A673 (cell line): ENCODE measurements around the gene RTN4. TPM values are rescaled to one million over a fixed set of nuclear protein-coding genes. Genes with fewer than 3 reads are reported as not detected.
A peak's percentile ranks its signal among the peaks of the same experiment; 100 is the strongest.

ENCODE experiments used
- BruUV-seq: library from RNA; stranded (reverse); fragments of 400-500 nt; replicated peaks from 2 replicates; lab custom pipeline; 2021; lab: Mats Ljungman, UMichigan
- CTCF ChIA-PET: fragments of 300-600 bp; sonication (Branson Sonifier 250); formaldehyde crosslinking; loops from one replicate; lab custom pipeline; 2022; ENCODE audit warnings: antibody characterized with exemption; lab: Charles Lee
- POLR2A ChIA-PET: fragments of 300-600 bp; sonication (Branson Sonifier 250); formaldehyde crosslinking; loops from one replicate; lab custom pipeline; 2022; ENCODE audit warnings: antibody characterized with exemption; ENCODE audit not compliant: low non-redundant PET; lab: Charles Lee
- DNase-seq: peaks from one replicate; pipeline ENCODE4 v3.0.0-alpha.2; 2015; ENCODE audit warnings: low spot score
- H3K27ac ChIP-seq: fragments of 200-600 bp; sonication (generic); 2 replicates; pipeline ENCODE4 v1.5.1; 2016; ENCODE audit warnings: mixed run types, low read depth, mild to moderate bottlenecking, mixed read lengths, antibody characterized with exemption, low read length; ENCODE audit not compliant: poor library complexity, severe bottlenecking
- H3K27me3 ChIP-seq: fragments of 200-600 bp; sonication (generic); replicated peaks from 2 replicates; pipeline ENCODE4 v1.6.1; 2017; ENCODE audit warnings: mixed run types, low read depth, mild to moderate bottlenecking, mixed read lengths, antibody characterized with exemption, low read length; ENCODE audit not compliant: insufficient read depth, poor library complexity
- H3K36me3 ChIP-seq: fragments of 200-600 bp; sonication (generic); 2 replicates; pipeline ENCODE4 v1.6.1; 2016; ENCODE audit warnings: mixed run types, mild to moderate bottlenecking, mixed read lengths, antibody characterized with exemption, low read length; ENCODE audit not compliant: insufficient read depth, poor library complexity, severe bottlenecking
- H3K4me1 ChIP-seq: fragments of 200-600 bp; sonication (generic); 2 replicates; pipeline ENCODE4 v1.6.1; 2017; ENCODE audit warnings: mixed run types, mild to moderate bottlenecking, mixed read lengths, antibody characterized with exemption, low read length; ENCODE audit not compliant: insufficient read depth, poor library complexity, severe bottlenecking
- H3K4me3 ChIP-seq: fragments of 200-600 bp; sonication (generic); 2 replicates; pipeline ENCODE4 v1.5.1; 2016; ENCODE audit warnings: low read depth, mixed run types, mild to moderate bottlenecking, mixed read lengths, low read length; ENCODE audit not compliant: poor library complexity, severe bottlenecking
- H3K9me3 ChIP-seq: fragments of 200-600 bp; sonication (generic); 2 replicates; pipeline ENCODE4 v1.6.1; 2016; ENCODE audit warnings: mixed run types, low read depth, mild to moderate bottlenecking, mixed read lengths, antibody characterized with exemption, low read length; ENCODE audit not compliant: poor library complexity, severe bottlenecking
- CTCF ChIP-seq: fragments of 300-800, 200-600 bp; sonication (generic); conservative IDR thresholded peaks from 2 replicates; pipeline ENCODE4 v1.5.1; 2017; ENCODE audit warnings: low read depth, mild to moderate bottlenecking, antibody characterized with exemption, low read length, moderate library complexity, mixed read lengths
- EZH2 ChIP-seq: fragments of 200-600 bp; sonication (generic); IDR thresholded peaks from 2 replicates; pipeline ENCODE4 v1.6.1; 2017; ENCODE audit warnings: borderline replicate concordance, low read depth, mild to moderate bottlenecking, mixed read lengths, antibody characterized with exemption, low read length; ENCODE audit not compliant: poor library complexity, severe bottlenecking
- intact Hi-C: fragments of 100-400 bp; cut with micrococcal nuclease; formaldehyde crosslinking; loops from one replicate; pipeline ENCODE4 v1.10.0; 2022; ENCODE audit not compliant: unreplicated experiment
- total RNA-seq: library from RNA; stranded (reverse); gene quantifications from 2 replicates; pipeline ENCODE4 v1.2.3, GENCODE V29; 2021

Gene RTN4
- total RNA-seq, 1 experiment from 2014 or later: 275 TPM

GRCh38 chr2:55010915-55011314 lies 39.3 kb downstream of the RTN4 start:
- Histone ChIP-seq H3K9me3 (no peaks in the 10 kb centered on the region), H3K27ac (peak overlapping the region; percentile 20), H3K36me3 (no peaks in the 10 kb centered on the region), H3K4me3 (peak overlapping the region; percentile 38), H3K27me3 (no peaks in the 10 kb centered on the region), H3K4me1 (peaks cover 86% of the 10 kb centered on the region)
- ChIA-PET CTCF (interaction anchor here (0.7 kb wide), 1 partner anchor 38 kb away, joined by 4 read pairs; no protein-coding TSS in a partner anchor), POLR2A (no interaction called here)
- TF ChIP-seq CTCF: no peak
- no peak for TF ChIP-seq EZH2
- no peak for DNase-seq
- no TSS peak for BruUV-seq
- intact Hi-C loops: loop anchor here (2.0 to 10.0 kb wide), 2 partner anchors 112 to 286 kb away; partner anchors contain the start of gene EML6

- Histone ChIP-seq H3K27me3 (no peaks in the 10 kb centered on the region), H3K36me3 (no peaks in the 10 kb centered on the region), H3K4me1 (peaks cover 94% of the 10 kb centered on the region), H3K9me3 (no peaks in the 10 kb centered on the region), H3K4me3 (peak overlapping the region; percentile 38), H3K27ac (peak overlapping the region; percentile 20)
- ChIA-PET POLR2A (interaction anchor here (0.5 kb wide), 1 partner anchor 40 kb away, joined by 3 read pairs; the partner anchor contains the start of gene RTN4), CTCF (interaction anchor here (0.7 to 1.0 kb wide), 2 partner anchors 39 to 110 kb away, joined by 3 to 4 read pairs; no protein-coding TSS in a partner anchor)
- DNase-seq: peak; percentile 79
- intact Hi-C loops: loop anchor here (2.0 to 10.0 kb wide), 2 partner anchors 111 to 285 kb away; partner anchors contain the start of gene EML6
- BruUV-seq: no TSS peak
- TF ChIP-seq CTCF: no peak
- TF ChIP-seq EZH2: no peak
Measured at GRCh38 chr2:55010149-55010591, 40.1 kb downstream of the RTN4 start.

GRCh38 chr2:55009277-55010060 lies 40.8 kb downstream of the RTN4 start:
- ChIA-PET CTCF (interaction anchor here (1.0 kb wide), 1 partner anchor 110 kb away, joined by 3 read pairs; no protein-coding TSS in a partner anchor), POLR2A (no interaction called here)
- peak; percentile 39 for DNase-seq
- intact Hi-C loops: loop anchor here (2.0 to 10.0 kb wide), 2 partner anchors 111 to 285 kb away; partner anchors contain the start of gene EML6
- no TSS peak for BruUV-seq
- peaks cover 93% of the 10 kb centered on the region for H3K4me1 ChIP-seq
- H3K27ac ChIP-seq: peak overlapping the region; percentile 20
- TF ChIP-seq EZH2: no peak
- no peak for TF ChIP-seq CTCF
- H3K9me3 ChIP-seq: no peaks in the 10 kb centered on the region
- peak overlapping the region; percentile 38 for H3K4me3 ChIP-seq
- no peaks in the 10 kb centered on the region for H3K36me3 ChIP-seq
- H3K27me3 ChIP-seq: no peaks in the 10 kb centered on the region
